ENCODE results near the gene OASL.
"Not testable (repeated sequence)": the region's sequence is repeated elsewhere in the genome, so short reads cannot be mapped to it uniquely, and the experiment has no call there.

Gene OASL

DNA sequence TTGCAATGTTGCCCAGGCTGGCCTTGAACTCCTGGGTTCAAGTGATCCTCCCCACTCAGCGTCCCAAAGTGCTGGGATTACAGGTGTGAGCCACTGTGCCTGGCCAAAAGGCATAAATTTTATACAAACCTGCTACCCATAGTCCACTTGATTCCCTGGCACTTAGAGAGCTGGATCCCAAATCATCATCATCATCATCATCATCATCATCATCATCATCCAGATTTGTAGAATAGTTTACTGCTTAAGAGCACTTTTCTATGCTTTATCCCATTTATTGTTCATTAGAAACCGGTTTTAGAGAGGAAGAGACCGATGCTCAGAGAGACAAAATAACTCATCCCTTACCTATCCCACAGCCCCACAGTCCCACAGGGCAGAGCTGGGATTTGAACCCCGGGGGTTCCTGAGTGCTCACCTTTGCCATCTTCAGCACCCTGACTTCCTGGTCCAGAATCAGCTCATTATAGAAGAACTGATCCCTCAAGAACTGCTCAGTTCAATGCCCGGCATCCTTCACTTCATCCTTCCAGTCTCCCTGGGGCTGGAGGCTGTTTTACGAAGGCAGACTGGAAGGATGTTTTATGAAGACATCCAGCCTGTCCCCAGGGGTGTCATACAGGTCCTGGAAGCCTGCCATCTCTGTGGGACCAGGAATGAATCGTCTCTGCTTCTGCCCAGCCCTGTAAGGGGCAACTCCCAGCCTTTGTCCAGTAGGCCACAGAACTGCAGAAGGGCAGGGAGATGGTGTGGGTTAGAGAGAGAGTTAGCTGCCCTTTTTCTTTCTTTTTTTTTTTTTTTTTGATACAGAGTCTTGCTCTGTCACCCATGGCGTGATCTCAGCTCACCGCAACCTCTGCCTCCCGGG lies 20.2 kb upstream of the OASL start:
- DNase-seq, result no peak

DNA sequence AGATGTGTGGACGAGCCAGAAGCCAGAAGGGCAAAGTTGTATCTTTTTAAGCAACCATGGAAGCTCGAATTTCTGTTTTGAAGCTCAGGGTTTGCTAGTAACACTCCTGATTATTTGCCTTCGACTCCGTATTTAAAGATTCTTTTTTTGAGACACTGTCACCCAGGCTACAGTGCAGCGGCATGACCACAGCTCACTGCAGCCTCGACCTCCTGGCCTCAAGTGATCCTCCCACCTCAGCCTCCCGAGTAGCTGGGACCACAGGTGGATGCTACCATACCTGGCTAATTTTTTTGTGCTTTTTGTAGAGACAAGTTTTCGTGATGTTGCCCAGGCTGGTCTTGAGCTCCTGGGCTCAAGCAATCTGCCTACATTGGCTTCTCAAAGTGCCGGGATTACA lies 18.7 kb upstream of the OASL start:
- no peak for DNase-seq

DNA sequence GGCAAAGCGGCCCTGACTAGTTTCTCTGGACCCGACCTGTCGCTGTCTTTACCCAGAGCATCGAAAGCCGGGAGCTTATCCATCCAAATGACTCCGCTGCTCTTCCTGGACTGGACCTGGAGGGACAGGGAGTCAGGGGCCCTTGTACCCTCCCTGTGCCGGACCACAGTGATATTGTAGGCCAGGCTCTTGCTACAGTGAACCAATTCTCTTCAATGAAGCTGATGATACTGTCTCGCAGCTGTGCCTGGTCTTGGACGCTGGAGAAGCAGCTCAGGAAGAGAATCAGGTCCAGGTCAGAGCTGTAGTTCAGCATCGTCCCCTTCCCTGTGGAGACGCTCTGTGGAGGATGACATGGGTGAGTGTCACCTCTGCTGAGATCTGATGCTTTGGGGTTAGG lies 14.7 kb upstream of the OASL start:
- DNase-seq, result no peak

DNA sequence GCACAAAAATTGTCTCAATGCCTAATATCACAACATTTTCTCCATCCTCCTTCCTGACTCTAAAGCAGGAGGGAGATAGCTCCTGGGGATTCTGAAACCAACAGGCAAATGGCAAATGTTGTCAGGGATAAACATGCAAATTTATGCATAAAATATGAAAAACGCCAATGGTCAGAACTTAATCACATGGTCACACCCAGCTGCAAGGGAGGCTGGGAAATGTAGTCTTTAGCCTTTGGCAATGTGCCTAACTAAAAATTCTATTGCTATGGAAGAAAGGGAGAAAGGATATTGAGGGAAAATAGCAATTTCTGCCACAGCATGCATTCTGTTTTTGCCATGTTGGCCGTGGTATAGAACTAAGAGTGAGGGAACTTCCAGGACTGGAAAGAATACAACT lies 11.7 kb upstream of the OASL start:
- DNase-seq, result peak in 1 of 2 experiments; percentile 16

DNA sequence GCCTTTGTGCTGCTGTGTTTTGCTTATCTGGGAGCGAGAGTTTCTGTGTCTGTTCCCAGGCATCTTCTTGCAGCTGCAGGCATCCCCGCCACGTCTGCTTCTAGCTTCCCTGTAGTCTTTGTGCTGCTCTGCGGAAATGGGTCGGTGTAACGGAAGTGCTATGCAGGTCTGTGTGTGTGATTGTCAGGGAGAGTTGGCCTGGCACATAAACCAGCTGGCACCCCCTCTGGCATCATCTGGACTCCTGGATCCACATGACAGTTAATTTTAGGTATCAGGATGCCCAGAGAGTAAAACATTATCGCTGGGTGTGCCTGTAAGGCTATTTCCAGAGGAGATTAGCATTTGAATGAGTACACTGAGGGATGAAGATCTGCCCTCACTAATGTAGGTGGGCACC lies 9.4 kb upstream of the OASL start:
- DNase-seq, result no peak

- not testable (repeated sequence) for DNase-seq
Measured at GRCh38 chr12:121047400-121047799, 8.4 kb upstream of the OASL start.

DNA sequence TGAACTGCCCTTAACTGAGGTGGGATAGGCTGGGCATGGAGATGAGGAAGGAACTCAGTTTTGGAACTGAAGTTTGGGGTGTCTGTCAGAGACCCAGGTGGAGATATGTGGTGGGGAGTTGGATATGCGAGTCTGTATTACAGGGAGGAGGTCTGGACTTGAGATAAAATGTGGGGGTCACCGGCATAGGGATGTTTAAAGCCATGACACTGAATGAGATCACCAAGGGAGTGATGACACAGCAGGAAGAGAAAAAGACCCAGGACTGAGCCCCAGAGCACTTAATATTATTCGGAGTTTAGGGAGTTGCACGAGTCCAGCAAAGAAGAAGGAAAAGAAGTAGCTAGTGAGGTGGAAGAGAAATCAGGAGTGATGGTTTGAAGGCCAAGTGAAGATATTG lies 4.0 kb upstream of the OASL start:
- DNase-seq, result no peak

GRCh38 chr12:121036810-121037326 lies 2.2 kb downstream of the OASL start:
- DNase-seq, result no peak

- DNase-seq, result no peak
Measured at GRCh38 chr12:121034616-121035305, 4.3 kb downstream of the OASL start.

GRCh38 chr12:121033625-121034349 lies 5.3 kb downstream of the OASL start:
- peak; percentile 50 to 81 for DNase-seq

DNA sequence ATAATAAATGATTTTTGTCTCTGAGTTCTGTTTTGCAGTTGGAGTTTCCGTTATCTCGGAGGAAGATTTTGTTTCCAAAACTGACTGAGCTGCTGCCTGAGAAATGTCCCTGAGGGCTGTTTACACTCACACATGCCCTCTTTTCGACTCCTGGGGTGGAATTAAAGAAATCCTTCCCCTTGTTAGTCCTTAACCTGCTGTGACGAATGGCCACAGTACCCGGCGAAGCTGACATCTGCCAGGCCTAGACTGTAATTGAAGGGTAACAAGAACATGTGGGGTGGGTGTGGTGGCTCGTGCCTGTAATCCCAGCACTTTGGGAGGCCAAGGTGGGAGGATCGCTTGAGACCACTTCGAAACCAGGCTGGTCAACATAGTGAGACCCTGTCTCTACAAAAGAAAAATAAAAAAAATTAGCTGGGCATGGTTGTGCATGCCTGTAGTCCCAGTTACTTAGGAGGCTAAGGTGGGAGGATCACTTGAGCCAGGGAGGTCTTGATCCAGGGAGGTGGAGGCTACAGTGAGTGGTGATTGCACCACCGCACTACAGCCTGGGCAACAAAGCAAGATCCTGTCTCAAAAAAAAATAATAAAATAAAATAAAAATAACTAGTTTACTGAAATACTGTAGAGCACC lies 8.4 kb downstream of the OASL start:
- DNase-seq, result no peak

DNA sequence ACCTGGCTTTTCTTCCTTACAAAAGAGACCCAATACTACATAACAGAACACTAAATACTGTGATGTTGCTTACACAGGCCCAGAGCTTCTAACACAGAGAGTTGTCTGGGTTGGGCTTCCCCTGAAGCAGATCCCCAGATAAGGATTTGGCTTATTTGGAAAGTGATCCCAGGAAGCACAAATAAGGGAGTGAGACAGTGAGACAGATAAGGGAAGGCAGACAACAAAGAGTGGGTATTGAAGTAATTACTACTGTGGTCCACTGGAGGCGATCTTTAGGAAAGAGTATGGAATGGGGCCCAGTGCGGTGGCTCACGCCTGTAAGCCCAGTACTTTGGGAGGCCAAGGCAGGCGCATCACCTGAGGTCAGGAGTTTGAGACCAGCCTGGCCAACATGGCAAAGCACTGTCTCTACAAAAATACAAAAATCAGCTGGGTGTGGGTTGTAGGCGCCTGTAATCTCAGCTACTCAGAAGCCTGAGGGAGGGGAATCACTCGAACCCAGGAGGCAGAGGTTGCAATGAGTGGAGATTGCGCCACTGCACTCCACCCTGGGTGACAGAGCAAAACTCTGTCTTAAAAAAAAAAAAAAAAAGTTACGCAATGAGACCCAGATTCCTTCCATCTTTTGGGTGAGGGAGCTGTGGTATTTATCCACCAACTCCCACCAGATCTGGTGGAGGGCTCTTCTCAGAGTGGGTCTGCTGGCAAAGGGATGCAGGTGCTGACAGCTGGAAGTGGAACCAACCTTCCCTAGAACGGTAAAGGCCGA lies 12.6 kb downstream of the OASL start:
- no peak for DNase-seq

DNA sequence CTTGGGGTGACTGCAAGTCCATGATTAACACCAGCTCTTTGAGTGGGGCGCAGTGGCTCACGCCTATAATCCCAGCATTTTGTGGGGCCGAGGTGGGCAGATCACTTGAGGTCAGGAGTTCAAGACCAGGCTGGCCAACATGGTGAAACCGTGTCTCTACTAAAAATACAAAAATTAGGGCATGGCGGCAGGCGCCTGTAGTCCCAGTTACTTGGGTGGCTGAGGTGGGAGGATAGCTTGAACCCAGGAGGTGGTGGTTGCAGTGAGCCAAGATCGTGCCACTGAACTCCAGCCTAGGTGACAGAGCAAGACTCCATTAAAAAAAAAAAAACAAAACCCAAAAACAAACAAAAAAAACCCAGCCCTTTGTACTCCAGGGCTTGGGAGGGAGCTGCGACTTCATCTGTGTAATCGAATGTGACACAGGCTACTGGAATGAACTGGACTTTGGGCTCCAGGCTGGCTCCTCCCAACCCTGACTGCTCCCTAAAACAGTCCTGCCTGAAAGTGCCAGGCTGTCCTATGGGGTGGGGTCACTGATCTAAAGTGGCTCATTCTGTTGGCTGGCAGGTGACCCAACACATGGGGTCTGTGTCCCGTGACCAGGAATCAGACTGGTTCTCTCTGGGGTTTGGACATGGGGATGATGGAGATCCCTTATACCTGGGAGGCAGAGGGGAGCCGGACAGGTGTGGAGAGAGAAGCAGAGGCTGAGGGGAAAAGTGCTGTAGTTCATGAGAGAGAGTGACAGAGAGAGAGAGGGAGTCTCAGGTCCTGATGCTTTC lies 13.4 kb downstream of the OASL start:
- no peak for DNase-seq

DNA sequence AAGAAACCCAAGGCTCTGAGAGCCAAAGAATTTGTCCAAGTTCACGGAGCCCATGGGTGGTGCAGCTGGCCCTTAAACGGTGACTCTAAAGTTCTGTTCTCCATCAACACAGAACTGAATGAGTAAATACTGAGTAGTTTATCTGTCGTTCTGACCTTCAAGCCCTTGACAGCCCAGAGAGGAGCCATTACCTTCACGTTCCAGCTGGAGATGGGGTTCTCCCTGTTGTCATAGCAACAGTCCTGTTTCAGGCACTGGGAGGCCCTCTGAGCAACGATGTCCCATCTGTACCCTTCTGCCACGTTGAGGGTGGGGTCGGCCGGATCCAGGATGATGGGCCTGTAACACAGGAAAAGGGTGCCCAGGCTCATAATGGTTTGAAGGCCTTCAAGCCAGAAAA lies 15.2 kb downstream of the OASL start:
- no peak for DNase-seq

DNA sequence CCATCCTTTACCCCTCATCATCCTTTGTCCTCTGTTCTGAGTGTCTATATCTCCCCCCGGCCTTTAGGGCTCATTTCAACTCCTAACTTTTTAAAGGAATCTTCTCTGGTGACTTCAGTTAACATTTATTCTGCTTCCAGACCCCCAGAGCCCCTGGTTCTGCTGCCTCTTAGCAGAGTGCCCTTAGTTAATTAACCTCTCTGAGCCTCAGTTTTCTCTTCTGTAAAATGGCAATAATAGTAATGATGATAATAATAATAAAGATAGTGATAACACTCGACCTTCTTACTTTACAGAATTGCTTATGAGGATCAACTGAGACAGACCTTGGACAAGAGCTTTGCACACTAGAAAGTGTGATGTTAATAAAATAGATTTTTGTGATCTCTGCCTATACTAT lies 16.3 kb downstream of the OASL start:
- no peak for DNase-seq

DNA sequence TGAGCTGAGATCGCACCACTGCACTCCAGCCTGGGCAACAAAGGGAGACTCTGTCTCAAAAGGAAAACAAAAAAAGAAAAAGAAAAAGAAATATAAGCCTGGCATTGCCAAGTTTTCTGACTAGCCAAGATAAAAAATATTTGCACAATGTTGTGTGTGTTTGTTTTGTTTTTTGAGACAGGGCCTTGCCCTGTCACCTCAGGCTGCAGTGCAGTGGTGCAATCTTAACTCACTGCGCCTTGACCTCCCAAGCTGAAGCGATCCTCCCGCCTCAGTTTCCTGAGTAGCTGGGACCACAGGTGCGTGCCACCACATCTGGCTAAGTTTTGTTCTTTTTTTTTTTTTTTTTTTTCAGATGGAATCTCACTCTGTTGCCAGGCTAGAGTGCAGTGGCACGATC lies 17.3 kb downstream of the OASL start:
- DNase-seq, result no peak

GRCh38 chr12:121018860-121019617 lies 20.0 kb downstream of the OASL start:
- DNase-seq, result no peak

DNA sequence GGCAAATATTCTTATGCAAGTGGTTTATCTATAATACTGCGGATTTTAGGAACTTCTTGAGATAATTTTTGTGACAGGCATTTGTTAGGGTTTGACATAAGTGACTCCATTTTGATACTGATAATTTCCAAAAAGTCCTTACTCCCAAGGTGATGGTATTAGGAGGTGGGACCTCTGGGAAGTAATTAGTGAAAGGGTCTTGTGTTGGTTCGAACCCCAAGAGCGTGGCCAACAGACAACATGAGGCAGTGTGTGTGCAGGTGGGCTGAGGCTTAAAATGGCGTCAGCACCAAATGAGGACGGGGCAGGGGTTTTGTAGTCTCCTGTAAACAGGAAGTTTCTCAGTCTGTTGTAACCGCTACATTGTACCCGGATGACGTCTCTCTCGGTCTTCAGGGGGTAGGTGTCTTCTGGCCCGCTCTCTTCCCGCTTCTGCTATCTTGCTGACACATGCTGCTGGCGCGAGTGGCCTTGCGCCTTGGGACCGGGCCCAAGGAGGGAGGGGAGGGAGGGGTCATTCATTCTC lies 21.0 kb downstream of the OASL start:
- DNase-seq, result no peak

- peak; percentile 85 to 92 for DNase-seq
Measured at GRCh38 chr12:121015825-121016766, 22.9 kb downstream of the OASL start, which contains the start of gene C12orf43. TSS of gene C12orf43 (minus strand) at chr12:121016487. CDS start at chr12:121016474, 13 bp downstream.
